GM12891 (cell line): ENCODE data around the gene XXYLT1.
"Not testable (repeated sequence)": the region's sequence is repeated elsewhere in the genome, so short reads cannot be mapped to it uniquely, and the experiment has no call there.

Experiments used
- POLR2A ChIP-seq: IDR thresholded peaks from 2 replicates; pipeline ENCODE4 v1.6.1; 2011; ENCODE audit warnings: low read depth, low read length, control low read depth
- POLR2AphosphoS5 ChIP-seq: IDR thresholded peaks from 2 replicates; pipeline ENCODE4 v1.6.1; 2011; ENCODE audit warnings: low read depth, low read length, control low read depth
- POU2F2 ChIP-seq: IDR thresholded peaks from 2 replicates; pipeline ENCODE4 v1.6.1; 2011; ENCODE audit warnings: low read depth, mild to moderate bottlenecking, control low read depth, low read length, moderate library complexity
- SPI1 ChIP-seq: IDR thresholded peaks from 2 replicates; pipeline ENCODE4 v1.6.1; 2011; ENCODE audit warnings: low read depth, low read length, control low read depth
- TAF1 ChIP-seq: IDR thresholded peaks from 2 replicates; pipeline ENCODE4 v1.6.1; 2011; ENCODE audit warnings: low read depth, low read length, control low read depth

GRCh38 chr3:195087840-195088601 is 182.9 kb downstream of the XXYLT1 start:
- TF ChIP-seq SPI1, POLR2AphosphoS5, POLR2A, TAF1, POU2F2: not testable (repeated sequence)
